Measurements from ENCODE around the gene NGB.
"Not testable (repeated sequence)": the region's sequence is repeated elsewhere in the genome, so short reads cannot be mapped to it uniquely, and the experiment has no call there.

The NGB gene

GRCh38 chr14:77296155-77296554 is 25.1 kb upstream of the NGB start:
- DNase-seq (ENCODE audit: low spot score): no peak

- peak; percentile 37 for DNase-seq (ENCODE audit: low spot score)
Measured at GRCh38 chr14:77290705-77291104, 19.7 kb upstream of the NGB start.

- DNase-seq (ENCODE audit: low spot score): no peak
Measured at GRCh38 chr14:77286576-77286975, 15.6 kb upstream of the NGB start.

- no peak for DNase-seq (ENCODE audit: low spot score)
Measured at GRCh38 chr14:77284466-77284865, 13.5 kb upstream of the NGB start.

- DNase-seq (ENCODE audit: low spot score): no peak
Measured at GRCh38 chr14:77284066-77284465, 13.1 kb upstream of the NGB start.

- DNase-seq (ENCODE audit: low spot score): no peak
Measured at GRCh38 chr14:77281852-77282410, 10.9 kb upstream of the NGB start.

GRCh38 chr14:77280921-77281320 is 9.9 kb upstream of the NGB start:
- not testable (repeated sequence) for DNase-seq (ENCODE audit: low spot score)

DNA sequence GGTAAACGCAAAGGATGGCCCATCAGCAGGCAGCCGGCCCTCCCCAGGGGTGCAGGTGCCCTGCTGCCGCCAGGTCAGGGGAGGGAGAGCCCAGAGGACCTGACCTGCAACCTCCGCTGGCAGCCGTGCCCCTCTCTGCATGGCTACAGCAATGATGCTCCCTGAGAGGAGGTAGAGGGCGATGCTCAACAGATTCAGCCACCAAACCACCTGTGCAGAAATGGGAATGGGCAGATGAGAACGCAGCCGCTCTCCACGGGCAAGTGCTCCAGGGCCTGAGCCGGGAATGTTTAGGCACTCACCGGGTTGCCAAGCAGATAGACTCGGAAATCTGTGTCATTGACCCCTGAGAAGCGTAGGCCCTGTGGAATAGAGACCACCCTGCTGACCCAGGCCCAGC is 8.7 kb upstream of the NGB start:
- DNase-seq (ENCODE audit: low spot score): no peak

DNA sequence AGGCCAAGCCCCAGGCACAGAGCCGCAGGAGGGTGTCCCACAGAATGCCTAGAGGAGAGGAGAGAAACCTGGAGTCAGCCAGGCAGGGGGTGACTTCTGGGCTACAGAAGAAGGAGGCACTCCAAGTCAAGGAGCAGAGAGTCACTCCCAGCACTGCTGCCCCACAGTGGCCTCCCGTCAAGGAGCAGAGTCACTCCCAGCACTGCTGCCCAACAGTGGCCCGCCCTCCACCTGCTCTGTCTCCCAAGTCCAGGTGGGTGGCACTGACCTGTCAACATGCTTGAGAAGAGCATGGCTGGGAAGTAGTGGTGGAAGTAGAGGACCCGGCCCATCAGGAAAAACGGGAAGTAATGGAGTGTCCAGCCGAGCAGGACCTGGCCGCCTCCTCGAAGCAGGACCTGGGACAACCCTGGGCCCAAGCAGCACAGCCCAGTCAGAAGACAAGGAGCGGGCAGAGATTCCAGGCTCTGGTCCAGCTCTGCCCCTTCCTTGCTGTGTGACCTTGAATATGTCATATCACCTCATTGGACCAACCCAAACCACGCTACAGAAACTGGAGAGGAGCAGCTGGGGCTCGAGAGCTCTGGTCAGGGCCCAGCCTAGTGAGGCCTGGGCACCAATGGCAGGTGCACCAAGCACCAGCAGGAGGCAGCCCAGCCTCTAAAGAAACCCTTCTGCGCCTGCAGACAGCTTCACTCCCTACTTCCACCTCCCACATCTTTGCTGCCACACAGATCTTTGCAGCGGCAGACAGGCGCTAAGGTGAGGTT is 7.6 kb upstream of the NGB start:
- DNase-seq (ENCODE audit: low spot score): no peak

- no peak for DNase-seq (ENCODE audit: low spot score)
Measured at GRCh38 chr14:77276959-77277358, 6.0 kb upstream of the NGB start.

DNA sequence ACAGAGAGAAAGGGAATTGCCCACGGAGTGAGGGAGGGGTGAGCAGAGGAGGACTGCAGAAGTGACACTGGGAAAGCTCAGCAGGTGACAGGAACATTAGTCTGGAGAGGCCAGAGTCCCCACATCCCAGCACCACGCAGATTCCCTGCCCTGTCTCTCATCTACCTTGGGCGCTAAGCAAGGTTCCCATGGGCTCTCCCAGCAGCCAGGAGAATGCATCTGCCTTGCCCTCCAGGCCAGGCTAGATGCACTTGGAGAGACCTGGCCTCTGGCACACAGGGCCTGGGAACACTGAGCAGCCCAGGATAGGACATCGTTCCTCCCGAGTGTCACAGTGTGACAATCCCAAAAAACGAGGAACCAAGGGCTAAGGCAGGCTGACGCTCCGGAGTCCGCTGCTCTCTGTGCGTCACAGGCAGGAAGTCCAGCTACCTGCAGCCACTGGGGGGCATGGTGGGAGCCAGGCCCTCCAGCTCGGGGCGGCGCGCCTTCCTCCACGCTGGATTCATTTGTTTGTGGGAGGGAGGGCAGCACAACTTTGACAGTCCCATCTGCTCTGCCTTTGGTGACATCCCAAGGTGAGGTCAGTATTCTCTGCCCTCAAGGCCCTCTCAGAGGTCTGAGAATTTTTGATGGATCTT is 5.4 kb upstream of the NGB start:
- DNase-seq (ENCODE audit: low spot score): no peak

GRCh38 chr14:77275601-77276017 is 4.6 kb upstream of the NGB start:
- DNase-seq (ENCODE audit: low spot score): no peak

GRCh38 chr14:77275041-77275580 is 4.1 kb upstream of the NGB start:
- no peak for DNase-seq (ENCODE audit: low spot score)

DNA sequence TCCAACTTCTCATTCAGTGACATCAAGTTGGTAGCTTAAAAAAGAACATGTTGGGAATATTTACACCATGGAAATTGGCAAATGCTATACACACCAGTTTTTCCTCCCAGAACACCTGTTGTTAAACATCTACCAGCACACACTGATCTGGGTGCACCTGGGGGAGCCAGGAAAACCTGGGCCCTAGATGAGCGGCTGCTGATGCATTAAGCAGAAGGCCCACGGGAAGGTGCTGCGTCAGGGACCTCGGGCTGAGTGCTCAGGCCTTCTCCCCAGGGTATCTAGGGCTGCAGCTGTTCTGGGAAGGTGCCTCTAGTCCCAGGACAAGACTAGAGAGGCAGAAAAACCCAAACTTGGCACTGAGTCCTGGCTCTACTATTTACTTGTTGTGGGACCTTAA is 2.8 kb upstream of the NGB start:
- DNase-seq (ENCODE audit: low spot score): no peak

DNA sequence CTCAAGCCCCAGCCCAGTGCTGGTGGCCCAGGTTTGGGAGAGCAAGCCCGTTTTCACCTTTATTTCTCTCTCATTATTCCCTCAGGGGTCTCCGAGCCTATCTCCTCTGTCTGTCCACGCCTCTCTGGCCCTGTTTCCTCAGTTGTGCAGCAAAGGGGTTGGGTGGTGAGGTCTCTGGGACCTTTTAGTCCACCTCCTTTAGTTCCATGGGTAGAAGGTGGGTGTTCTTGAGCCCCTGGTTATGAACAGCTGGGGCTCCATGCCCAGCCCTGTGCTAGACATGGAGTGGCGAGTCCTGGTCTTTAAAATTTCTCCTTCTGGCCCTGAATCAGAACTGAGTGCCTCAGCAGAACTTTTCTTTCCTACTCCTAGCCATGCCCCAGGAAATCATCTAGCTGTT is 1.3 kb upstream of the NGB start:
- no peak for DNase-seq (ENCODE audit: low spot score)

DNA sequence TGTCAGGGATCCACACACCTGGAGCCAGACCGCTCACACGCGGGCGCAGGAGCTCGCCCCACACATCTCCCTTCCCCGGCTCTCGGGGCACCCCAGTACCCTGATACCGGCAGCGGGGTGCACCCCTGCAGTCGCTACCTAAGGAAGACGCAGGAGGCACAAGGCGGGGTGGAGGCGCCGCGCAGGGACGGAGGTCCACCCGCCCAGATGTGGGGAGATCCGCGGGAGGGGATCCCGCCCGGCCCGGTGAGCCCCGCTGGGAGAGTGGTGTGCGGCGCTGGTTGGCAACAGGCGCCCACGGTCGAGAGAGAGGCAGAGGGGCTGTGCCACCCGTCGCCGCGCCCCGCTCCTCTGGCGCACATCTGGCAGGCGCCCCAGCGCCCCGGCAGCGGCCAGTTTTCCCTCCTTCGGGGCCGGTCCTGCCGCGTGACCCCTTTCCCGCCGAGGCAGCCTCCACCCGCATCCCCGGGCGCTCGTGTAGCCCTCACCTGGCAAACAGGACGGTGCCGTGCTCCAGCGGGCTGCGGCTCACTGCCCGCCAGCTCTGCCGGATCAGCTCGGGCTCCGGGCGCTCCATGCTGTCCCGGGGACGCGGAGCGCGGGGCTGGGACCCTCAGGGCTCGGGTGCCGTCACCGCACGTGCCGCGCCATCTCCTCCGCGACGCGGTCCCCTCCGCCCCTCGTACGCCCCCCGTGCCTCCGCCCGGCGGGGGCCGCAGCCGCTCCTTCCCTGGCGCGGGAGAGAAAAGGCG is 469 bp downstream of the NGB start:
- no peak for DNase-seq (ENCODE audit: low spot score)

- no peak for DNase-seq (ENCODE audit: low spot score)
Measured at GRCh38 chr14:77268989-77269600, 1.9 kb downstream of the NGB start.

DNA sequence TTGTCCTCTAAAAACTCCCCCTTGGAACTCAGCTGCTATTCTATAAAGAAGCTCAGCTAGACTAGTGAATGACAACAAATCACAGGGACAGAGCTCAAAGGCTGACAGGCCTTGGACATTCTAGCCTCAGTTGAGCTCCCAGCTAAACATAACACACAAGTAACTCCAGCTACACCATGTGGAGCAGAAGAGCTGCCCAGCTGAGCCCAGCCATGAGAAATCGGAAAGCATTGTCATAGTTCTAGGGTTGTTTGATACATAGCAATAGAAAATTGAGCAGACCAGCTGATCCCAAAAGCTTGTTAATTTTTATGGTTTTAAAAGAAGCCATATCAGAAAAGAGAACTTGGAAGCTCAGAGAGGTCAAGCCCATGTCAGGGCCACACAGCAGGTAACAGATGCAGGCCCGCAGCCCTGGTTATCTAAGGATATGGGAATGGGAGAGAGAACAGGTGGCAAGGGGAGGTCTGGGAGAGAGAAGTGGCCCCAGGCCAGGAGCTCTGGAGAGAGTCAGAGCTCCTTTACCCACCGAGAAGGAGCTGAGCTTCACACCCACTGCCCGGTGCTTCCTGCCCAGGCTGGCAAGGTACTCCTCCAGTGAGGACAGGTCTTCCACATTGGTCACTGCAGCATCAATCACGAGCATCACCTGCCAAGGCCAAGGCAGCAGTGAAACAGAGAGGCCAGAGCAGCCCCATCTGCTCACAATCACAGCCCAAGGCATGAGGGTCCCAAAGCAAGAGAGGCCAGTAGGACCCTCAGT is 2.9 kb downstream of the NGB start:
- DNase-seq (ENCODE audit: low spot score): no peak

- no peak for DNase-seq (ENCODE audit: low spot score)
Measured at GRCh38 chr14:77266336-77266735, 4.7 kb downstream of the NGB start.

DNA sequence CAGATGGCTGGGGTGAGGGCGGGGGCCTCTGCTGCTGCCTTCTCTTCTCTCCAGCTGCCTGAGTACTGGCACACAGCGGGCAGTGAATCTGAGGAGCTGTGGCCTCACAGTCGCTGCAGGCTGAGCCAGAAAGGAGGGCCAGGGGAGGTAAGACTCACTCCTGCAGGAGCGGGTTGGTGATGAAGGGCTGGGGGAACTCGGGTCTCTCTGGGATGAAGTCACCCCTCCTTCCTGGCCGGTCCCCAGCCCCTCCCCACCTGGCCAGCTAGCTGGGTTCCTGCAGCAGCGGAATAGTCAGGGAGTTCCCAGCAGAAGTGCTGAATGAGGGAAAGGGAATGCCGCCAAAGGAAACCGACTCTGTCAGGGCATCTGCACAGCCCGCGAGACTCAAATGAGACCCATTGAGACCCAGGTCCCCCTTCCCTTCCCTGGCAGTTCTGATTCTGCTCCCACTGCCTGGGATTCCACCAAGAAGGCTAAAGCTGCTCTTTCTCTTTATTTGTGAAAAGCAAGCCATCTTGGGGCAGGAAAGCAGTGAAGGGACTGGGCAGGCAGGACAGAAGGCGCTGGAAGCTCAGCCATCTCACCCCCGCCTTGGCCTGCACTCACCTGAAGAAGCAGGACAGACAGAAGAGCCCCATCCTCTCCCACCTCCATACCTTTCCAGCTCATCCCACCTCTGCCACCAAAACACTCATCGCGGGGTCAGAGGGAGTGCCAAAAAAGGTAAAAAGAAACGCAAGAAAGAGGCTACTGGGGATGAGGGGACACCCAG is 5.3 kb downstream of the NGB start:
- no peak for DNase-seq (ENCODE audit: low spot score)

DNA sequence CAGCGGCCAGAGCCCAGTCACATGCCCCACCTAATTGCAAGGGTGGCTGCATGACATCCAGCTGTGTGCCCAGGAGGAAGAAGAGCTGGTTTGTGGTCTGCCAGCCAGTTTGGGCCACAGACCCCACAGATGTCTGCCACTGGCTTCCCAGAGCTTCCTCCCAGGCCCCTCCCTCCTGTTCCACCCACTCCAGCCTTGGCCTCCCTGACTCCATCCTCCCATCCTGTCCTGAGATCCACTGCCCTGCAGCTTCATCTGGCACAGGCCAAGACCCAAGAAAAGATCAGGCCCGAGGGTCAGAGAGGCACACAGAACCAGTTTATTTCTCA is 5.9 kb downstream of the NGB start:
- DNase-seq (ENCODE audit: low spot score): no peak
